ENCODE measurements around the gene XPNPEP3. TPM values are rescaled to one million over a fixed set of nuclear protein-coding genes. Genes with fewer than 3 reads are reported as not detected.

Gene XPNPEP3
- total RNA-seq, 1 donor from 2014 or later: 16.1 TPM

GRCh38 chr22:40975366-40975765 is 118.4 kb downstream of the XPNPEP3 start:
- DNase-seq (ENCODE audit: low read depth): no peak
- TF ChIP-seq, protein P1, sequence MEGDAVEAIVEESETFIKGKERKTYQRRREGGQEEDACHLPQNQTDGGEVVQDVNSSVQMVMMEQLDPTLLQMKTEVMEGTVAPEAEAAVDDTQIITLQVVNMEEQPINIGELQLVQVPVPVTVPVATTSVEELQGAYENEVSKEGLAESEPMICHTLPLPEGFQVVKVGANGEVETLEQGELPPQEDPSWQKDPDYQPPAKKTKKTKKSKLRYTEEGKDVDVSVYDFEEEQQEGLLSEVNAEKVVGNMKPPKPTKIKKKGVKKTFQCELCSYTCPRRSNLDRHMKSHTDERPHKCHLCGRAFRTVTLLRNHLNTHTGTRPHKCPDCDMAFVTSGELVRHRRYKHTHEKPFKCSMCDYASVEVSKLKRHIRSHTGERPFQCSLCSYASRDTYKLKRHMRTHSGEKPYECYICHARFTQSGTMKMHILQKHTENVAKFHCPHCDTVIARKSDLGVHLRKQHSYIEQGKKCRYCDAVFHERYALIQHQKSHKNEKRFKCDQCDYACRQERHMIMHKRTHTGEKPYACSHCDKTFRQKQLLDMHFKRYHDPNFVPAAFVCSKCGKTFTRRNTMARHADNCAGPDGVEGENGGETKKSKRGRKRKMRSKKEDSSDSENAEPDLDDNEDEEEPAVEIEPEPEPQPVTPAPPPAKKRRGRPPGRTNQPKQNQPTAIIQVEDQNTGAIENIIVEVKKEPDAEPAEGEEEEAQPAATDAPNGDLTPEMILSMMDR (IDR thresholded peaks at IDR 0.05; ENCODE audit: insufficient read depth, low read length, poor library complexity, severe bottlenecking): no peak
- Histone ChIP-seq H3K36me3 (ENCODE audit: control insufficient read depth, insufficient read depth, low read length) (no peaks in the 10 kb centered on the region), H3K27me3 (ENCODE audit: control insufficient read depth, insufficient read depth, low read length) (no peaks in the 10 kb centered on the region), H3K4me3 (ENCODE audit: low read depth, low read length) (no peak overlapping the region)

- Histone ChIP-seq H3K4me3 (ENCODE audit: low read depth, low read length) (no peak overlapping the region), H3K36me3 (ENCODE audit: control insufficient read depth, insufficient read depth, low read length) (no peaks in the 10 kb centered on the region), H3K27me3 (ENCODE audit: control insufficient read depth, insufficient read depth, low read length) (no peaks in the 10 kb centered on the region)
- TF ChIP-seq, protein P1 (IDR thresholded peaks at IDR 0.05; ENCODE audit: insufficient read depth, low read length, poor library complexity, severe bottlenecking): no peak
- DNase-seq (ENCODE audit: low read depth): no peak
Observed at GRCh38 chr22:40976866-40977700, 120.1 kb downstream of the XPNPEP3 start.

DNA sequence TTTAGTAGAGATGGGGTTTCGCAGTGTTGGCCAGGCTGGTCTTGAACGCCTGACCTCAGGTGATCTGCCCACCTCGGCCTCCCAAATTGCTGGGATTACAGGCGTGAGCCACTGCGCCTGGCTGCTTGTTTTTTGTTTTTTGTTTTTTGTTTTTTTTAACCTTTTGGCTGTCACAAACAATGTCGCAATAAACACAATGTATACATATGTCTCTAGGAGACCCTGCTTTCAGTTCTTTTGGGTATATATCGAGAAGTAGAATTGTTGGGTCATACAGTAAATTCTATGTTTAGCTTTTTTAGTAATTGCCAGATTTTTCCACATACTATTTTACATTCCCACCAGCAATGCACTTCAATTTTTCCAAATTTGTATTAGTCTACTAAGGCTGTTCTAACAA is 122.2 kb downstream of the XPNPEP3 start:
- TF ChIP-seq, protein P1 (IDR thresholded peaks at IDR 0.05; ENCODE audit: insufficient read depth, low read length, poor library complexity, severe bottlenecking): no peak
- no peak for DNase-seq (ENCODE audit: low read depth)
- Histone ChIP-seq H3K27me3 (ENCODE audit: control insufficient read depth, insufficient read depth, low read length) (no peaks in the 10 kb centered on the region), H3K36me3 (ENCODE audit: control insufficient read depth, insufficient read depth, low read length) (no peaks in the 10 kb centered on the region), H3K4me3 (ENCODE audit: low read depth, low read length) (no peak overlapping the region)

DNA sequence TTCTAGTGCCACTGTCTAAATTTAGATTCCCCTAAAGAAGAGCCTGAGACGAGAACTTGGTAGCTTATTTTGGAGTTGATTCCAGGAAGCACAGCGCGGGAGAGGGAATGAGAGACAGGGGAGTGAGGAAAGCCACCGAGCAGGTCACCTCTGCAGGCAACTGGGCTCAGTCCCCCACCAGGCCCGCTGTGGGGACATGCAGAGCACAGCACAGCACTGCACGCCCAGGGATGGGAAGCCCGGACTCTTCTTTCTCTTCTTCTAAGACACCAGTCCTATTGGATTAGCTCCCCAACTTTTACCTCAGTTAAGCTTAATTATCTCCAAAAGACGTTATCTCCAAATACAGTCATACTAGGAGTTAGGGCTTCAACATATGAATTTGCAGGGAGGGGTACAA is 122.9 kb downstream of the XPNPEP3 start:
- no peaks in the 10 kb centered on the region for H3K27me3 ChIP-seq (ENCODE audit: control insufficient read depth, insufficient read depth, low read length)
- no peak for DNase-seq (ENCODE audit: low read depth)
- H3K36me3 ChIP-seq (ENCODE audit: control insufficient read depth, insufficient read depth, low read length): no peaks in the 10 kb centered on the region
- no peak overlapping the region for H3K4me3 ChIP-seq (ENCODE audit: low read depth, low read length)
- TF ChIP-seq, protein P1 (IDR thresholded peaks at IDR 0.05; ENCODE audit: insufficient read depth, low read length, poor library complexity, severe bottlenecking): no peak

Other genes starting within 250 kb of the XPNPEP3 start
- gene MRTFA, start 220.4 kb upstream of the XPNPEP3 start, total RNA-seq: 53.0 and 57.1 TPM in 2 replicates
- 0.63 and 1.7 TPM in 2 replicates for gene MCHR1, start 177.7 kb upstream of the XPNPEP3 start, total RNA-seq
- 16.2 and 21.6 TPM in 2 replicates for gene SLC25A17, start 37.8 kb upstream of the XPNPEP3 start, total RNA-seq
- 160 and 163 TPM in 2 replicates for gene ST13, start 509 bp upstream of the XPNPEP3 start, total RNA-seq
- gene DNAJB7, start 5.0 kb downstream of the XPNPEP3 start, total RNA-seq: not detected in 2 replicates
- 47.8 and 51.0 TPM in 2 replicates for gene RBX1, start 94.2 kb downstream of the XPNPEP3 start, total RNA-seq
- gene EP300, start 235.4 kb downstream of the XPNPEP3 start, total RNA-seq: 37.4 and 58.2 TPM in 2 replicates

All from kidney epithelial cell (primary cell).